IMR-90 (cell line): Measurements from ENCODE around the gene GALNT13. TPM values are rescaled to one million over a fixed set of nuclear protein-coding genes. Genes with fewer than 3 reads are reported as not detected.

ENCODE experiments used
- ATAC-seq: fragments of 200-7000 bp; cut with Tn5 transposase; 2 replicates; pipeline ENCODE4 v1.9.1; 2020; ENCODE audit warnings: low read depth, mild to moderate bottlenecking, moderate library complexity
- BruUV-seq: library from RNA; stranded (reverse); fragments of 400-500 nt; replicated peaks from 2 replicates; lab custom pipeline; 2021; lab: Mats Ljungman, UMichigan
- CTCF ChIA-PET: fragments of 300-600 bp; formaldehyde crosslinking; extraction: SDS; loops from one replicate; lab custom pipeline; 2021; ENCODE audit warnings: antibody characterized with exemption; lab: Yijun Ruan, JAX
- POLR2A ChIA-PET: fragments of 300-600 bp; sonication (Branson Sonifier 250); formaldehyde crosslinking; loops from one replicate; lab custom pipeline; 2022; ENCODE audit warnings: antibody characterized with exemption; ENCODE audit not compliant: unreplicated experiment; lab: Charles Lee
- DNase-seq: peaks from one replicate; pipeline ENCODE4 v3.0.0; 2013
- H2AFZ ChIP-seq: replicated peaks from 2 replicates; pipeline ENCODE3; 2013; ENCODE audit warnings: low read length, mild to moderate bottlenecking; ENCODE audit not compliant: poor library complexity
- H2AK5ac ChIP-seq: 2 replicates; pipeline ENCODE4 v1.6.1; 2013; ENCODE audit warnings: low read depth, low read length, inconsistent platforms
- H2AK9ac ChIP-seq: replicated peaks from 2 replicates; pipeline ENCODE3; 2013; ENCODE audit warnings: mild to moderate bottlenecking, low read depth, low read length, moderate library complexity; ENCODE audit not compliant: poor library complexity
- H2BK120ac ChIP-seq: 2 replicates; pipeline ENCODE4 v1.6.1; 2013; ENCODE audit warnings: low read depth, low read length, inconsistent platforms
- H2BK15ac ChIP-seq: 3 replicates; pipeline ENCODE4 v1.6.1; 2013; ENCODE audit warnings: low read depth, low read length, inconsistent platforms
- H2BK20ac ChIP-seq: 2 replicates; pipeline ENCODE4 v1.6.1; 2013; ENCODE audit warnings: low read depth, mild to moderate bottlenecking, inconsistent platforms, low read length, moderate library complexity
- H2BK5ac ChIP-seq: 2 replicates; pipeline ENCODE4 v1.6.1; 2013; ENCODE audit warnings: mild to moderate bottlenecking, low read depth, low read length, inconsistent platforms; ENCODE audit not compliant: poor library complexity, severe bottlenecking
- H3K14ac ChIP-seq: replicated peaks from 2 replicates; pipeline ENCODE4 v1.6.1; 2013; ENCODE audit warnings: low read depth, low read length, inconsistent platforms
- H3K18ac ChIP-seq: 2 replicates; pipeline ENCODE4 v1.6.1; 2013; ENCODE audit warnings: low read depth, low read length, control low read depth
- H3K23ac ChIP-seq: 2 replicates; pipeline ENCODE4 v1.6.1; 2013; ENCODE audit warnings: low read depth, low read length, inconsistent platforms
- H3K27ac ChIP-seq: 2 replicates; pipeline ENCODE4 v1.5.1; 2013; ENCODE audit warnings: mild to moderate bottlenecking, control low read depth, low read length; ENCODE audit not compliant: insufficient read depth
- H3K27me3 ChIP-seq: 2 replicates; pipeline ENCODE4 v1.6.1; 2013; ENCODE audit warnings: low read length; ENCODE audit not compliant: control insufficient read depth, insufficient read depth
- H3K36me3 ChIP-seq: 2 replicates; pipeline ENCODE4 v1.6.1; 2013; ENCODE audit warnings: low read length, mixed read lengths; ENCODE audit not compliant: control insufficient read depth, insufficient read depth
- H3K4ac ChIP-seq: 2 replicates; pipeline ENCODE4 v1.6.1; 2013; ENCODE audit warnings: low read depth, low read length, inconsistent platforms
- H3K4me1 ChIP-seq: 2 replicates; pipeline ENCODE4 v1.6.1; 2013; ENCODE audit warnings: low read length, mixed read lengths; ENCODE audit not compliant: control insufficient read depth, insufficient read depth
- H3K4me2 ChIP-seq: 2 replicates; pipeline ENCODE4 v1.6.1; 2013; ENCODE audit warnings: low read depth, mild to moderate bottlenecking, control low read depth, low read length, moderate library complexity
- H3K4me3 ChIP-seq: 2 replicates; pipeline ENCODE4 v1.5.1; 2013; ENCODE audit warnings: low read depth, mild to moderate bottlenecking, control low read depth, low read length, moderate library complexity; ENCODE audit not compliant: insufficient read depth
- H3K56ac ChIP-seq: 2 replicates; pipeline ENCODE4 v1.6.1; 2013; ENCODE audit warnings: low read length, inconsistent platforms; ENCODE audit not compliant: insufficient read depth; ENCODE audit errors: extremely low read depth
- H3K79me1 ChIP-seq, 2 experiments: 2 replicates each; pipeline ENCODE4 v1.6.1; 2013; ENCODE audit warnings: low read length in 2 of 2, inconsistent platforms in 1 of 2, low read depth in 1 of 2
- H3K9ac ChIP-seq: 2 replicates; pipeline ENCODE4 v1.6.1; 2013; ENCODE audit warnings: low read depth, low read length, control low read depth
- H3K9me1 ChIP-seq: 2 replicates; pipeline ENCODE4 v1.6.1; 2013; ENCODE audit warnings: low read length, inconsistent platforms; ENCODE audit not compliant: insufficient read depth
- H3K9me3 ChIP-seq: 2 replicates; pipeline ENCODE4 v1.6.1; 2013; ENCODE audit warnings: low read length; ENCODE audit not compliant: control insufficient read depth, insufficient read depth
- H4K20me1 ChIP-seq: 2 replicates; pipeline ENCODE4 v1.6.1; 2013; ENCODE audit warnings: low read length, inconsistent platforms; ENCODE audit not compliant: insufficient read depth
- H4K5ac ChIP-seq: 2 replicates; pipeline ENCODE4 v1.6.1; 2013; ENCODE audit warnings: mild to moderate bottlenecking, low read depth, low read length, control low read depth
- H4K8ac ChIP-seq, 2 experiments: 2 replicates each; pipeline ENCODE4 v1.6.1; 2013; ENCODE audit warnings: low read depth in 2 of 2, low read length in 2 of 2, control low read depth in 1 of 2, inconsistent platforms in 1 of 2
- H4K91ac ChIP-seq: 2 replicates; pipeline ENCODE4 v1.6.1; 2013; ENCODE audit warnings: low read depth, low read length, inconsistent platforms; ENCODE audit not compliant: insufficient read depth
- MAZ ChIP-seq: IDR thresholded peaks from 2 replicates; pipeline ENCODE4 v1.6.1; 2012; ENCODE audit warnings: low read depth, mild to moderate bottlenecking, low read length, improper control_type of control experiment, moderate library complexity, borderline replicate concordance
- NFE2L2 ChIP-seq: fragments of 150-350 bp; IDR thresholded peaks from 2 replicates; pipeline ENCODE4 v1.6.1; 2016; ENCODE audit warnings: low read depth, mild to moderate bottlenecking, low read length
- RCOR1 ChIP-seq: IDR thresholded peaks from 2 replicates; pipeline ENCODE4 v1.6.1; 2012; ENCODE audit warnings: mild to moderate bottlenecking, low read length, improper control_type of control experiment; ENCODE audit not compliant: insufficient replicate concordance
- WGBS, 2 experiments: methylation state at CpG; one replicate each; pipeline versions ENCODE4 v1.1.5 to v1.1.7; 2013; ENCODE audit warnings: missing lambda C conversion rate in 2 of 2; ENCODE audit not compliant: insufficient read length in 1 of 2; ENCODE audit errors: extremely low coverage in 2 of 2; 5-methylcytosine and 5-hydroxymethylcytosine counted together
- dilution Hi-C: fragments of 300-500 bp; cut with HindIII; formaldehyde crosslinking; loops from one replicate; pipeline ENCODE4 v1.14.3; 2018; ENCODE audit warnings: low sequenced_read_pairs; ENCODE audit not compliant: unreplicated experiment
- in situ Hi-C: fragments of 300-500 bp; cut with MboI; formaldehyde crosslinking; loops from 3 replicates; pipeline ENCODE4 v1.14.3; 2019; ENCODE audit warnings: low sequenced_read_pairs, inconsistent platforms, mixed read lengths
- intact Hi-C: fragments of 100-400 bp; cut with micrococcal nuclease; formaldehyde crosslinking; loops from 2 replicates; pipeline ENCODE4 v1.10.0; 2022
- polyA plus RNA-seq, 3 experiments: library from polyadenylated mRNA; depleted of rRNA; stranded (reverse); fragments of >200 nt; gene quantifications; 2 replicates each; pipeline ENCODE4 v1.2.3, GENCODE V29; 2012; ENCODE audit warnings: low replicate concordance in 1 of 3
- total RNA-seq: library from RNA; depleted of rRNA; stranded (reverse); fragments of >200 nt; gene quantifications from 2 replicates; pipeline ENCODE4 v1.2.3, GENCODE V29; 2012

The GALNT13 gene
- total and polyA plus RNA-seq, 2 of the 4 experiments (the other 2 are of a cell fraction), result 0.03 TPM; not detected in 1

DNA sequence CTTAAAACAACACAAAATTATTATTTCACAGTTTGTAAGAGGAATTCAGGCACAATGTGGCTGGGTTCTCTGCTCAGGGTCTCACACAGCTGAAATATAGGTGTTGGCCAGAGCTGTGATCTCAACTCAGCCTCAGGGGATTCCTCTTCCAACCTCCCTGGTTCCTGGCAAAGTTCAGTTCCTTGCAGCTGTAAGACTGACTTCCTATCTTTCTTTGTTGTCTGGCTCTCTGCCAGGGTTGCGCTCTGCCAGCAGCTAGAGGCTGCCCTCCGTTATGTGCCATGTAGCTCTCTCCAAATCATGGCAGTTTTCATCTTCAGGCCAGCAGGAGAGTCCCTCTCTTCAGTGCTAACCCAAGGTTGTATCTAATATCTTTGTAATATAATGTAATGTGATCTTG is 554.3 kb downstream of the GALNT13 start:
- Histone ChIP-seq H4K5ac (no peak overlapping the region), H3K9me1 (no peaks in the 10 kb centered on the region), H3K27me3 (no peaks in the 10 kb centered on the region), H3K18ac (no peak overlapping the region), H4K8ac (no peak overlapping the region), H3K27ac (no peak overlapping the region), H2AFZ (no peak overlapping the region), H2BK15ac (no peak overlapping the region), H3K4ac (no peak overlapping the region), H2AK5ac (no peak overlapping the region), H3K4me2 (no peak overlapping the region), H3K23ac (no peak overlapping the region), H3K4me3 (no peak overlapping the region), H3K36me3 (no peaks in the 10 kb centered on the region), H3K56ac (no peak overlapping the region), H4K91ac (no peak overlapping the region), H2BK5ac (no peak overlapping the region), H3K79me1 (no peaks in the 10 kb centered on the region), H2BK20ac (no peak overlapping the region), H3K9me3 (peaks cover 8% of the 10 kb centered on the region), H3K14ac (no peak overlapping the region), H4K20me1 (no peaks in the 10 kb centered on the region), H2BK120ac (no peak overlapping the region), H3K9ac (no peak overlapping the region), H2AK9ac (no peak overlapping the region), H3K4me1 (no peaks in the 10 kb centered on the region)
- dilution Hi-C loops, result no loop called here
- CTCF ChIA-PET, result no interaction called here
- TF ChIP-seq MAZ, result no peak
- no peak for TF ChIP-seq RCOR1
- TF ChIP-seq NFE2L2, result no peak
- intact Hi-C loops, result no loop called here
- ATAC-seq, result no peak
- WGBS, 2 experiments, result 20% methylated on average over 1 of the region's 2 CpGs; no CpG with 5 or more reads in 1 of the 2 experiments
- in situ Hi-C loops, result no loop called here
- POLR2A ChIA-PET, result no interaction called here
- no TSS peak for BruUV-seq
- DNase-seq, result no peak
